CD4-positive, CD25-positive, alpha-beta regulatory T cell (primary cell): Measurements from ENCODE around the gene STIM2. TPM values are rescaled to one million over a fixed set of nuclear protein-coding genes. Genes with fewer than 3 reads are reported as not detected.
A peak's percentile ranks its signal among the peaks of the same experiment; 100 is the strongest.

Source experiments
- ATAC-seq, 2 donors: fragments of 150-1000 bp; cut with Tn5 transposase; one replicate each; pipeline ENCODE4 v1.10.0; 2021; ENCODE audit warnings: low read depth in 2 of 2, moderate number of reproducible peaks in 2 of 2, moderate library complexity in 1 of 2
- DNase-seq, 3 donors: peaks; one replicate each; pipeline versions ENCODE4 v3.0.0 to v3.0.0-alpha.2; 2012 to 2022; ENCODE audit warnings: mixed read lengths in 1 of 3
- H3K27ac ChIP-seq: one replicate; pipeline ENCODE4 v1.7.0; 2013; ENCODE audit warnings: mild to moderate bottlenecking, low read length; ENCODE audit not compliant: insufficient read depth, poor library complexity, severe bottlenecking
- H3K27me3 ChIP-seq: one replicate; pipeline ENCODE4 v1.7.0; 2013; ENCODE audit warnings: low read length; ENCODE audit not compliant: control insufficient read depth, insufficient read depth
- H3K36me3 ChIP-seq: one replicate; pipeline ENCODE4 v1.7.0; 2013; ENCODE audit warnings: mild to moderate bottlenecking, low read length, moderate library complexity; ENCODE audit not compliant: control insufficient read depth, insufficient read depth
- H3K4me1 ChIP-seq: 2 replicates; pipeline ENCODE4 v1.7.0; 2013; ENCODE audit warnings: mild to moderate bottlenecking, low read length; ENCODE audit not compliant: insufficient read depth, control insufficient read depth, poor library complexity, severe bottlenecking
- H3K4me3 ChIP-seq: one replicate; pipeline ENCODE4 v1.7.0; 2013; ENCODE audit warnings: low read depth, mild to moderate bottlenecking, low read length, moderate library complexity
- H3K9me3 ChIP-seq, 2 experiments: 1 replicate in 1 of 2; 2 replicates in 1 of 2; pipeline ENCODE4 v1.7.0; 2013; ENCODE audit warnings: low read length in 2 of 2, mild to moderate bottlenecking in 1 of 2, moderate library complexity in 1 of 2; ENCODE audit not compliant: control insufficient read depth in 2 of 2
- H3K27ac Mint-ChIP-seq, 3 donors: one replicate each; pipeline ENCODE4 v1.8.0; 2020 to 2022; ENCODE audit warnings: mild to moderate bottlenecking in 3 of 3, mixed read lengths in 3 of 3, moderate library complexity in 2 of 3
- H3K27me3 Mint-ChIP-seq: one replicate; pipeline ENCODE4 v1.8.0; 2022; ENCODE audit warnings: mild to moderate bottlenecking, mixed read lengths
- H3K36me3 Mint-ChIP-seq: one replicate; pipeline ENCODE4 v1.8.0; 2020; ENCODE audit warnings: mixed read lengths
- H3K4me1 Mint-ChIP-seq, 4 donors: one replicate each; pipeline ENCODE4 v1.8.0; 2020 to 2022; ENCODE audit warnings: mixed read lengths in 4 of 4, mild to moderate bottlenecking in 1 of 4
- H3K4me3 Mint-ChIP-seq, 4 donors: one replicate each; pipeline ENCODE4 v1.8.0; 2020 to 2022; ENCODE audit warnings: mild to moderate bottlenecking in 4 of 4, mixed read lengths in 4 of 4, moderate library complexity in 3 of 4
- H3K9me3 Mint-ChIP-seq, 7 donors: one replicate each; pipeline ENCODE4 v1.8.0; 2020 to 2022; ENCODE audit warnings: mixed read lengths in 7 of 7, mild to moderate bottlenecking in 3 of 7, moderate library complexity in 2 of 7
- polyA plus RNA-seq, 4 donors: library from polyadenylated mRNA; unstranded; fragments of 300-500 nt; fragmentation: Illumina TruSeq; gene quantifications; one replicate each; pipeline ENCODE4 v1.2.3, GENCODE V29; 2021
- total RNA-seq: library from RNA; stranded (reverse); gene quantifications from one replicate; pipeline ENCODE4 v1.2.3, GENCODE V29; 2022

STIM2 gene
- total and polyA plus RNA-seq, 5 donors from 2014 or later = 20.2 to 83.4 (median 24.5) TPM

DNA sequence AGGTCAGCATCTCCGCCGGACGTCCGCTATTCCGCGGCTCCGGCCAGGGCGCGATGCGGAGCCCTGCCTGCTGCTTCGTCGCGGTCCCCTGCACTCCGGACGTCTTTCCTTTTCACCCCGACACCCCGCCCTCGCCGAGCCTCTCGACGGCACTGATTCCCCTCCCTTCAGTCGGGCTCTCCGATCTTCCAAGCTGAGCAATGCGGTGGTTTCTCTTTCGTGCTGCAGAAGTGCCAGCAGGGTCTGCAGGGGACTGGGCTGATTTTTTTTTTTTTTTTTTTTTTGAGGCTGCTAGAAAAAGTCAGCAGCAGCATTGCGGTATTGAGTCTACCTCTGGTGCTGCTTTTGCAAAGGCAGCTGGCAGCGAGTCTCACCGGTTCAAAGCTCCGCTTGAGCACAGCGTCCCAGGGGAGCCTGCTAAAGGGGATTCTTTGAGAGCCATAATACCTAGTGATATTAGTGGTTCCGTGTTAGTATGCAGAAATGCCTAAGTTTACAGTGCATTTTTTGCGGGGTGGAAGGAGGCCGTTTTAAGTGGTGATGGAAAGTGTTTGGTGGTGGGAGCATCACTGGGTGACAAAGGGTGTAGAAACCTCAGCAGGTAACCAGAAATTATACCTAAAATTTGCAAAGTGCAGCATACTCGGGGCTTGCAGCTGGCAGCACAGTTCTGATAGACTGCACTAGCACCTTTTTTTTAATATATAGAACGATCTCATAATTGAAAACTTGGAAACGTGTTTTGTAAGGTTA lies 969 bp downstream of the STIM2 start:
- ATAC-seq (peak; percentile 15 to 22), DNase-seq (peak; percentile 64 to 84 (median 76))
- Histone ChIP-seq H3K4me1 (peaks cover 78% of the 10 kb centered on the region), H3K27ac (peak overlapping the region; percentile 93), H3K27me3 (no peaks in the 10 kb centered on the region), H3K36me3 (no peaks in the 10 kb centered on the region), H3K9me3 (no peaks in the 10 kb centered on the region), H3K4me3 (peak overlapping the region; percentile 96)
- H3K27ac Mint-ChIP-seq = peak overlapping the region; percentile 95 to 98 (median 97)
- no peaks in the 10 kb centered on the region for H3K36me3 Mint-ChIP-seq
- peaks cover 43 to 75% (median 60%) of the 10 kb centered on the region in 4 donors for H3K4me1 Mint-ChIP-seq
- H3K27me3 Mint-ChIP-seq = peaks cover 4% of the 10 kb centered on the region
- peak overlapping the region; percentile 95 to 100 (median 98) for H3K4me3 Mint-ChIP-seq
- H3K9me3 Mint-ChIP-seq = no peaks in the 10 kb centered on the region

DNA sequence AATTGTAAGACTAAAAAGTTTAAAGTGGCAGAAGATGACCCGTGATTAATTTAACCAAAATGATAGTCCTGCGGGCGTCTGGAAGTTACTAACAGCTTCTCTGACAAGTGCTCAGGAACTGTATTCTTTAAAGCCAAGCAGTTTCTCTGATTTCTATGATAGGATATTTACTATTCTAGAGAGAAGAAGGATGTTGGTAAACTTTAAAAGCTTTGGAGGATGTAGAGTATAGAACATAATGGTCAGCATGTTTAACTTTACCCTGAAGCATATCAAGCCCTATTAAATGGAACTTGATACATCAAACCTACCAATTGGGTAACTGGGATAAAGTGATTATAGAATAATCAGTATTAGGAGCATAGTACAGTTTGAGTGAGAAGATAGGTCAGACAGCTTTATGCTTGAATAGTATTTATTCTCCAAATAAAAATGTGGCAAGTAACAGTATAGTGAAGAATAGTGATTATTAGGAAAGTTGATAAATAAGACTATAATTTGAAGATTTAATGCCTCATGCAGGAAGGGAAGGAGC lies 1.8 kb downstream of the STIM2 start:
- Histone ChIP-seq H3K36me3 (no peaks in the 10 kb centered on the region), H3K4me1 (peaks cover 80% of the 10 kb centered on the region), H3K27ac (peak overlapping the region; percentile 93), H3K9me3 (no peaks in the 10 kb centered on the region), H3K4me3 (peak overlapping the region; percentile 96), H3K27me3 (no peaks in the 10 kb centered on the region)
- DNase-seq (no peak), ATAC-seq (no peak)
- no peaks in the 10 kb centered on the region for H3K9me3 Mint-ChIP-seq
- H3K36me3 Mint-ChIP-seq = no peaks in the 10 kb centered on the region
- peaks cover 47 to 73% (median 59%) of the 10 kb centered on the region in 4 donors for H3K4me1 Mint-ChIP-seq
- peak overlapping the region; percentile 10 to 95 (median 90) for H3K27ac Mint-ChIP-seq
- H3K27me3 Mint-ChIP-seq = peaks cover 4% of the 10 kb centered on the region
- peak overlapping the region; percentile 95 to 100 (median 98) for H3K4me3 Mint-ChIP-seq

DNA sequence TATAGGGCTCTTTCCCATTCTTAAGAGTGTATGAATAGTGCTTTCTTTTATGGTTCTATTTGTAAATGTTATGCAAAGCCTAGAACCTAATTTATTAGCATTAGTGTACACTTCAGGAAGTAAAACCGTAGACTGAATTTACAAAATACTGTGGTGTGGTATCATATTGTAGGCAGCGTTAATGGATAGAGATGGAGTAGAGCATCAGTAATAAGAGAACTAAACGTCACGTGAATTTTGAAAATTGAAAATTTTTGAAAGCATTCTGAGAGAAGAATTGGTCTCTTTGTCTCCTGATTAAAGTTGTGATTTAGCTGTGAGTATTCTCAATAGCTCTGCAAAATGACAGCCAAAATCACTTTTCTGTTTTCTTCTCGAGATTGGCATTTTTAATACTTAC lies 2.9 kb downstream of the STIM2 start:
- Histone ChIP-seq H3K9me3 (no peaks in the 10 kb centered on the region), H3K27ac (no peak overlapping the region), H3K27me3 (no peaks in the 10 kb centered on the region), H3K36me3 (no peaks in the 10 kb centered on the region), H3K4me3 (peak overlapping the region; percentile 96), H3K4me1 (peaks cover 83% of the 10 kb centered on the region)
- H3K36me3 Mint-ChIP-seq = no peaks in the 10 kb centered on the region
- peak overlapping the region; percentile 1 to 70 (median 59) for H3K4me3 Mint-ChIP-seq
- no peaks in the 10 kb centered on the region for H3K9me3 Mint-ChIP-seq
- H3K27me3 Mint-ChIP-seq = peaks cover 4% of the 10 kb centered on the region
- DNase-seq (no peak), ATAC-seq (no peak)
- H3K4me1 Mint-ChIP-seq = peaks cover 53 to 77% (median 65%) of the 10 kb centered on the region in 4 donors
- no peak overlapping the region for H3K27ac Mint-ChIP-seq

DNA sequence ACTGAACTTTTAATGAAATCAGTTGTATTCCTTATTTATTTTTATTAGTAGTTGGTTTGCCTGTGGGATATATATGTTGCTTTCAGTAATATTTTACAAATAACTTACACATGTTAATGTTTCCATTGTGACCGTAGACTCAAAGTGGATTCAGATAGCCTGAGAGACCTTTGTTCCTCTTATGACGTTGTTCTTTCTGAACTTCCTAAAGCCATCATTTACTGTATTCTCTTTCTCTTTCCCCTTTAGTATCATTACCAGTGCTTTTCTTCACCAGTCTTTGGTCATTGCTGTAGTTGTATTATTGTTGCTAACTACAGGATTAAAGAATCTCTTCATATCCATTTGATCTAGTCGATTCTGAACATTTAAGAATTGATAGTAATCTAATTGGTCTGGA lies 4.3 kb downstream of the STIM2 start:
- Mint-ChIP-seq H3K9me3 (no peaks in the 10 kb centered on the region), H3K4me3 (peak overlapping the region in 3 of 4 donors; percentile 7 to 66 (median 58)), H3K36me3 (peaks cover 2% of the 10 kb centered on the region), H3K27ac (no peak overlapping the region), H3K4me1 (peaks cover 42 to 75% (median 60%) of the 10 kb centered on the region in 4 donors), H3K27me3 (peaks cover 4% of the 10 kb centered on the region)
- Histone ChIP-seq H3K4me3 (peak overlapping the region; percentile 27), H3K36me3 (no peaks in the 10 kb centered on the region), H3K27ac (no peak overlapping the region), H3K9me3 (no peaks in the 10 kb centered on the region), H3K4me1 (peaks cover 71% of the 10 kb centered on the region), H3K27me3 (no peaks in the 10 kb centered on the region)
- DNase-seq (no peak), ATAC-seq (no peak)

DNA sequence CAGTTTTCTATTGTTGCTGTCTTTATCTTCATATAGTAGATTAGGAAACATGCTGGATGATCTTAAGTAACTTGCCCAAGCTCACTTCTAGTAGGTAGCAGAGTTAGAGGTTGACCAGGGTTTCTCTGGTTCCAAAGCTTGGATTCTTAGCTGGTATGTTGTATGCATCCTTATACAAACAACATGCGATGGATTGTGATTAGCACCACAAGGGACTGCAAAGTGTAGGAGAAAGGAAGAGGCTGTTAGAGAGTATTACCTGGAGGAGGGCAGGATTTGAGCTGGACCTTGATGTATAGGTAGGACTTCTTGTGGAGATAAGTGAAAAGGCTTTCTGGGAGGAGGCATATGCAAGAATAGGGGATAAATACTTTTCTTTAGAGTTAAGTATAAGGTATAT lies 5.6 kb downstream of the STIM2 start:
- Mint-ChIP-seq H3K36me3 (peaks cover 5% of the 10 kb centered on the region), H3K4me3 (peak overlapping the region in 3 of 4 donors; percentile 11 to 45 (median 24)), H3K9me3 (no peaks in the 10 kb centered on the region), H3K27me3 (no peaks in the 10 kb centered on the region), H3K27ac (peak overlapping the region in 2 of 3 donors; percentile 1 to 18), H3K4me1 (peaks cover 38 to 78% (median 67%) of the 10 kb centered on the region in 4 donors)
- H3K4me1 ChIP-seq = peaks cover 65% of the 10 kb centered on the region
- H3K27ac ChIP-seq = no peak overlapping the region
- ATAC-seq (no peak), DNase-seq (no peak)
- H3K4me3 ChIP-seq = peak overlapping the region; percentile 5
- no peaks in the 10 kb centered on the region for H3K9me3 ChIP-seq
- no peaks in the 10 kb centered on the region for H3K36me3 ChIP-seq
- no peaks in the 10 kb centered on the region for H3K27me3 ChIP-seq

DNA sequence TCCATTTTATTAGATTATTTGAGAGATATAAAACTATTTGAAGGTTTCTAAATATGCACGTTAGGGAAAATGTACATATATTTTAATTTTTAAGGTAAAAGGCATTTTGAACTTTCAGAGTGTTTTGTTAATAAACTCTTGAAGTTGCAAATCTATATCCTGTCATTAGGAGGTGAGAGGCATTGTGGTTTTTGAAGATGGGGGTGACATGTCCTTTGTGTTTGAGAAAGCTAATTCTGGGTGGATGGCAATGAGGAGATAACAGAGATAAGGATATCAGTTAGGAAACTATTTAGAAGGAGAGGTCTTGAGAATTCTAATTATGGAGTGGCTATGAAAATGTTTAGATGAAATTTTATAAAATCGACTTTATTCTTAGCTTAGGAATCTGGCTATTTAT lies 6.1 kb downstream of the STIM2 start:
- H3K9me3 Mint-ChIP-seq = no peaks in the 10 kb centered on the region
- Histone ChIP-seq H3K4me3 (peak overlapping the region; percentile 22), H3K9me3 (no peaks in the 10 kb centered on the region), H3K27me3 (no peaks in the 10 kb centered on the region), H3K36me3 (no peaks in the 10 kb centered on the region), H3K4me1 (peaks cover 68% of the 10 kb centered on the region), H3K27ac (no peak overlapping the region)
- DNase-seq = no peak
- peaks cover 44 to 84% (median 72%) of the 10 kb centered on the region in 4 donors for H3K4me1 Mint-ChIP-seq
- no peaks in the 10 kb centered on the region for H3K27me3 Mint-ChIP-seq
- peaks cover 5% of the 10 kb centered on the region for H3K36me3 Mint-ChIP-seq
- peak overlapping the region in 1 of 3 donors; percentile 23 for H3K27ac Mint-ChIP-seq
- no peak for ATAC-seq
- peak overlapping the region in 2 of 4 donors; percentile 45 for H3K4me3 Mint-ChIP-seq

DNA sequence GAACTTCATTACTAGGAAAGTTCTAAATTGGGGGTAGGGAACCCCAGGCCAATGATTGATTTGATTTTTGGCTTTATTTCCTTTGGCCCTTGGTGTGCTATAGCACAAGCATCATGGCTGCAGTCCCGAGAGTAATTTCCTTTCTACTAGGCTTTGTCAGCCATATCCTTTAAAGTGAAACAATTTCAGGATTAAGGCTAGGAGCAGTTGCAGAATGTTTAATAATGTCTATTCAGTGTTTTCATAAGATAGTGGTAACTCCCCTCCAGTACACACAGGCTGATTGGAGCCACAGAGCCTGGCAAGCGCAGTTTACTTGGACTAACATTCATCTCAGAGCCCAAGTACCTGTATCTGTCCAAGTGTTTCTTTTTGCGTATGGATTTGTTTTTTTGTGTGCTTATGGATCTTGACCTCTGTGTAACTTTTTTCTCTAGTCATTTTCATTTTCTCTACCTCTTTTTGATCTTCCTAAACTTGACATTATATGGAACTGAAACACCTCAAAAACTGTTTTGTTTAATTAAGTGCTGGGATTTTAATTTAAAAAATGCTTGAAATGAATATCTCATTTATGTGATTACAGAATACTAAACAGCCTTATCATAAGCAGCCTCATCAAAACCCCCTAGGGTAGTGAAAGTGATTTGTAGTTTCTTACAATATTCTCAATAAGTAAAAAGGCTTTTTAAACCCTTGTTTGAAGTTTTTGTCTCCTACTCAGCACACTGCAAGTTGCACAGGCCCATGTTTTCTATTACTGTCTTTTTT lies 7.5 kb downstream of the STIM2 start:
- Mint-ChIP-seq H3K36me3 (peaks cover 5% of the 10 kb centered on the region), H3K4me1 (peaks cover 45 to 90% (median 75%) of the 10 kb centered on the region in 4 donors), H3K27me3 (no peaks in the 10 kb centered on the region), H3K27ac (peak overlapping the region; percentile 40 to 70 (median 45)), H3K9me3 (no peaks in the 10 kb centered on the region), H3K4me3 (peak overlapping the region in 3 of 4 donors; percentile 48 to 54 (median 48))
- DNase-seq (no peak), ATAC-seq (no peak)
- H3K4me3 ChIP-seq = peak overlapping the region; percentile 4
- H3K27me3 ChIP-seq = no peaks in the 10 kb centered on the region
- H3K36me3 ChIP-seq = no peaks in the 10 kb centered on the region
- no peak overlapping the region for H3K27ac ChIP-seq
- H3K9me3 ChIP-seq = no peaks in the 10 kb centered on the region
- peaks cover 69% of the 10 kb centered on the region for H3K4me1 ChIP-seq
